Activated naive CD8-positive, alpha-beta T cell (primary cell): Measurements from ENCODE around the gene PTPRN2.

ENCODE experiments used
- H3K27ac Mint-ChIP-seq: one replicate; pipeline ENCODE4 v1.8.0; 2021; ENCODE audit warnings: mixed read lengths
- H3K27me3 Mint-ChIP-seq: one replicate; pipeline ENCODE4 v1.8.0; 2021; ENCODE audit warnings: mixed read lengths
- H3K36me3 Mint-ChIP-seq: one replicate; pipeline ENCODE4 v1.8.0; 2021; ENCODE audit warnings: mixed read lengths
- H3K4me1 Mint-ChIP-seq: one replicate; pipeline ENCODE4 v1.8.0; 2021; ENCODE audit warnings: low read depth, mixed read lengths
- H3K4me3 Mint-ChIP-seq: one replicate; pipeline ENCODE4 v1.8.0; 2021; ENCODE audit warnings: mild to moderate bottlenecking, mixed read lengths
- H3K9me3 Mint-ChIP-seq: one replicate; pipeline ENCODE4 v1.8.0; 2021; ENCODE audit warnings: low read depth, mixed read lengths

PTPRN2 gene

DNA sequence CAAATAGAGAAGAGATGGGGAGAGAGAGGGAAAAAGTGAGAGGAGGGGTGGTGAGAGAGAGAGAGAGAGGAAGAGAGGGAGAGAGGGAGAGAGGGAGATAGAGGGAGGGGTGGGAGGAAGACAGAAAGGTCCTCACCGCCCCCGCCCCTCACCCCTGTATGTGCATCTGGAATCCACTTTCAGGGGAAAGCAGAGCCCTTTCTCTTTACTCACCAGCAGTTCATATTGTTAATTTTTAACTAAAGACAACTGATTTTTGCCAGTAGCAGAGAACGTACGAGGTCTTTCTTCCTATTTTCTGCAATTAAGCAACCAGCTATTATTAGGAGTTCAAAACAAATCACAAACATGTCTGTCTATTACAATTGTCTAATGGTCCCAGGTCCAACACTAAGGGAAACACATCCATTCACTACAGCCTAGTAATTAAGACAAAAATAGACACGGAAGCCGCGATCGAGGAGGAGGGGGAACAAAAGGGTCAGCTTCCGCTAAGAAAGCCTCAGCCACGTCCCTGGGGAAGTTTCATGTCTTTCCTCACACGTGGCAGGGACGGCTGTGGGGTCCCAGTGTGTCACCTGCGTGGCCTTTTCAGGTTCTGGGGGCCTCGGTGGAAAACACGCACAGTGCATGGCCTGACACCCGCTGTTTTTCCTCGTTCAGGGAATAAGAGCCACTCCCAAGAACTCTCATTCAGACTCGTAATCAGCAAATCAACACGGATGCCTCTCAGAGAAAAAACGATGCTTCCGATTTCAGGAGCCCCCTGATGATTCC is 572.0 kb downstream of the PTPRN2 start:
- Mint-ChIP-seq H3K36me3 (no peaks in the 10 kb centered on the region), H3K4me1 (peaks cover 15% of the 10 kb centered on the region), H3K4me3 (no peak overlapping the region), H3K27me3 (no peaks in the 10 kb centered on the region), H3K9me3 (no peaks in the 10 kb centered on the region), H3K27ac (no peak overlapping the region)

DNA sequence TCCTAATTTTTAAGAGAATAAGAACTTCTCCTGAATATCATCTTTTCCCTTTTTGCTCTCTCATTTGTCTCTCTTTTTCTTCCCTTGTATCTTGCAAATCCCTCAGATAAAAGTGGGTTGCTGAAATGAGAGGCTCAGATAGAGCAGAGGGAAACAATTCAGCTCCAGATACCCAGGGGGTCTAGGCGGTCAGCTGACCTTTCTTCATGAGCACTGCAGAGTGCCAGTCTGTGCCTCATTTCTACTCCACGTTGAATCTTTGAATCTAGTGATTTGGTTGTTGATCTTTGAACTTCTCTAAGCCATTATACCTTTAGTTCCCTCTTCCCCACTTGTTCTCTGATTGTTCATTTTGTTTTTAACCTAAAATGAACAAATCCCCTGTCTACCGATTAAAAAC is 572.6 kb downstream of the PTPRN2 start:
- Mint-ChIP-seq H3K4me1 (peaks cover 16% of the 10 kb centered on the region), H3K27ac (no peak overlapping the region), H3K36me3 (no peaks in the 10 kb centered on the region), H3K4me3 (no peak overlapping the region), H3K9me3 (no peaks in the 10 kb centered on the region), H3K27me3 (no peaks in the 10 kb centered on the region)

DNA sequence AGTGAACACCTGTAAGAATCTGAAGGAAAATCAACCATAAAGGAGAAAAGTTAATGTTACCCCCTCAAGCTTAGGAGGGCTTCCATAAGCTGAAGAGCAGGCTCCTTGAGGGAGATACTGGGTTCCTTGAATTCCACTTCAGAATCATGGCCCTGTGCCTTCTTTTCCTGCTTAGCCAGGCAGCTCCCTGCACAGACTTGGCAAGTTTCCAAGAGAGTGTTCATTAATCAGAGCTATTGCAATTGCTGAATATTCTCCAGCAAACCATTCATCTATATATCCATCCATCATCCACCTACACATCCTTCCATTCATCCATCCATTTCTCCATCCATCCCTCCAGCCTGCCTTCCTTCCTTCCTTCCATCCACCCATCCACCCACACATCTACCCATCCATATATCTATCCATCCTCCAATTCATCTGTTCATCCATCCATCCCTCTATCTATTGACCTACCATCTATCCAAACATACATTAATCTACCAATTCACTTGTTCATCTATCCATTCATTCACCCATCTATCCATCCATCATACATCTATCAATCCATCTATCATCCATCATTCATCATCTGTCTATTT is 574.4 kb downstream of the PTPRN2 start:
- H3K36me3 Mint-ChIP-seq: no peaks in the 10 kb centered on the region
- H3K27me3 Mint-ChIP-seq: no peaks in the 10 kb centered on the region
- no peak overlapping the region for H3K27ac Mint-ChIP-seq
- no peaks in the 10 kb centered on the region for H3K9me3 Mint-ChIP-seq
- peaks cover 16% of the 10 kb centered on the region for H3K4me1 Mint-ChIP-seq
- no peak overlapping the region for H3K4me3 Mint-ChIP-seq

DNA sequence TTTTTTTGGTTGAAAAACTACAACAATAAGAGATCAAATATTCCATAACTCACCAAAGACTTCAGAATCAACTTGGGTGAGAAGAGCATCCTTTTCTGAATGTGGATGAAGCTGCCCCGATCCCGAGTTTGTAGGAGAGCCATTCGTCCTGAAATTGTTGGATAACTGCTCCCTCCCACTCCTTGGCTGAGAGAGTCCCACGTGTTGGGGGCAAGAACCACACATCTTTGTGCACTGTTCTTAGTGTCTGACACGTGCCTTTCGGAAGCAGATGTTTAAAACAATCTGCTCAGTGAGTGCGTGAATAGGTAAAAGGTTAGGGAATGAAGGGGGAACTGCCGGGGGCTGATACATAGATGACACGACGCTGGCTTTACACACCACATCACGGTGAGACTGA is 575.7 kb downstream of the PTPRN2 start:
- Mint-ChIP-seq H3K4me1 (peaks cover 16% of the 10 kb centered on the region), H3K4me3 (no peak overlapping the region), H3K27ac (no peak overlapping the region), H3K27me3 (no peaks in the 10 kb centered on the region), H3K36me3 (no peaks in the 10 kb centered on the region), H3K9me3 (no peaks in the 10 kb centered on the region)

DNA sequence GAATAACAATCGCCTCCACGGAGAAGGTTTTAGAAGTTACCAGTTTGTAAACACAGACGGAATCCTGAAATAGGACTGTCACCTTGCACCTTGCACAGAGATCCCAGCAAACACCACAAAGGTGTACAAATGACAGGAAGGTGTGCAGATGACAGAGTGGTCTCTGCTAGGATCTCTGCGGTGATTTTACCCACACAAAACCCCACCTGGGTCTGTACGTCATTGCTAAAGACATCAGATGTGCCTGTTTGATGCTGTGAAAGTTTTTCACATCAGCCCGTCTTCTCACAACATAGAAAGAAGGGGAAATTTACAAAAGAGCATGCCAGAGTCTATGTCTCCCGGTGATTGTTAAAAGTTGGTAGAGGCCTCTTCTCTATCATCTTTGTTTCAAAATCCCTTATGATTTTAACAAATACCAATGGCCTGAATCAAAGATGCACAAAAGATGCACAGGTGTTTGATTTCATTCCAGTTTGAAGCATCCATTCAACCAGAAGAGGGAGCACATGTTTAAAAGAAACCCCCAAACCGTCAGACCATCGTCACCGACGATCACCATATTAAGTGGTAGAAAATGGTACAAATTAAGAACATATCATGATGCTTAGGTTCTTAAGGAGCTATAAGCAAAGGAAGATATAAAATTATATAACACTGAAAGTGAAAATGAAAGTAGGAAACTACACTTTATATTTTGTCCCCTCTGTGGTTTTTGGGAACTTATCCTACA is 576.5 kb downstream of the PTPRN2 start:
- no peaks in the 10 kb centered on the region for H3K36me3 Mint-ChIP-seq
- H3K27ac Mint-ChIP-seq: no peak overlapping the region
- H3K4me1 Mint-ChIP-seq: peaks cover 16% of the 10 kb centered on the region
- H3K27me3 Mint-ChIP-seq: no peaks in the 10 kb centered on the region
- no peaks in the 10 kb centered on the region for H3K9me3 Mint-ChIP-seq
- H3K4me3 Mint-ChIP-seq: peak overlapping the region; percentile 8

DNA sequence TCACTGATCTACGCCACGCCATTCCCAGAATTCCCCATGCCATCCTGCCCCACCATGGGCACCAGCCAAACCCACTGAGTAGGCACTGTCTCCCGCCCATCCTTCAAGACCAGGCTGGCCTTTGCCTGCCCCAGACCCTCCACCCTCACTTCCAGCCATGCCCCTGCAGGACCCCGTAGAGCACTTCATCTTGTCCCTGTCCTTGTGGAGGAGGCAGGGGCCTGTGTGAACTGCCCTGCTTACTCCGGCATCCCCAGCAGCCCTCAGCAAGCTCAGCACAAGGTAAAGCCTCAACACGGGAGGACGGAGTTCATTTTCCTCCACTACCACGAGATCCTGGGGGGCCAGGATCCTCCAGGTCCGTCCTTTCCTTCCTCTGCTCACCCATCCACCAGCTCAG is 577.7 kb downstream of the PTPRN2 start:
- H3K27me3 Mint-ChIP-seq: no peaks in the 10 kb centered on the region

DNA sequence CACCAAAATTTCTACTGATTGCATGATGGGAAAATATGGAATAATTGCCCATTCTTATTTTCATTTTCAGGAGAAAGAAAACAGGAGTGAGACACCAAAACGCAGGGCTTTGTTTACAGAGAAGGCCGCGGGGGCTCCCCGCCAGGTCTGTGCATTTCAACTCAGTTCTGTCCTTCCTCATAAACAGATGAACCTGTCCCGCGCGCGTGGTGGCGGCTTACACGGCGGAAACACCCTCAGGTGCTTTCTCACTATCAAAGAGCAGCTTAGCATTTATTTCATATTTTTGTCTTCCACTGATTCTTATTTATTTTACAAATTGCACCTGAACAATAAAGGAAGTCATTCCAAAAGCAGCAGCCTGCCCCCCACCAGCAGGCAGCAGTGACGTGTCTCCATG is 579.4 kb downstream of the PTPRN2 start:
- Mint-ChIP-seq H3K9me3 (no peaks in the 10 kb centered on the region), H3K27me3 (no peaks in the 10 kb centered on the region)

More for the DNA sequence above, 577.7 kb downstream of the PTPRN2 start:
- Mint-ChIP-seq H3K36me3 (no peaks in the 10 kb centered on the region), H3K4me1 (peaks cover 16% of the 10 kb centered on the region), H3K4me3 (no peak overlapping the region), H3K9me3 (no peaks in the 10 kb centered on the region), H3K27ac (no peak overlapping the region)

DNA sequence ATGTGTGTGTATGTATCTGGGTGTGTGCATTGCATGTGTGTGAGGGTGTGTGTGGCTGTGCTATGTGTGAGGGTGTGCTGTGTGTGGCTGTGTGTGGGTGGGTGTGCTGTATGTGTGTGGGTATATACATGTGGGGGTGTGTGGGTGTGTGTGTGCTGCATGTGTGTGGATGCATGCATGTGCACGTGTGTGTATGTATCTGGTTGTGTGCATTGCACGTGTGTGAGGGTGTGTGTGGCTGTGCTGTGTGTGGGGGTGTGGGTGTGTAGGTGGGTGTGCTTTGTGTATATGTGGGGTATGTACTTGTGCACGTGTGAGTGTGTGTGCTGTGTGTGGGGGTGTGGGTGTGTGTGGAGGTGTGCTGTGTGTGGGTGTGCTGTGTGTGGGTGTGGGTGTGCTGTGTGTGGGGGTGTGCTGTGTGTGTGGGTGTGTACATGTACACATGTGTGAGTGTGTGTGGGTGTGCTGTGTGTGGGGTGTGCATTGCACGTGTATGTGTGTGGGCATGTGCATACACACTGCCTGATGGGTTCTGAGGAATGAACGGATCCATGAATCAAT is 579.8 kb downstream of the PTPRN2 start:
- Mint-ChIP-seq H3K4me3 (no peak overlapping the region), H3K27ac (no peak overlapping the region), H3K4me1 (peaks cover 16% of the 10 kb centered on the region), H3K36me3 (no peaks in the 10 kb centered on the region), H3K27me3 (no peaks in the 10 kb centered on the region), H3K9me3 (no peaks in the 10 kb centered on the region)

More for the DNA sequence above, 579.4 kb downstream of the PTPRN2 start:
- no peak overlapping the region for H3K27ac Mint-ChIP-seq
- no peaks in the 10 kb centered on the region for H3K36me3 Mint-ChIP-seq
- peaks cover 16% of the 10 kb centered on the region for H3K4me1 Mint-ChIP-seq
- no peak overlapping the region for H3K4me3 Mint-ChIP-seq

DNA sequence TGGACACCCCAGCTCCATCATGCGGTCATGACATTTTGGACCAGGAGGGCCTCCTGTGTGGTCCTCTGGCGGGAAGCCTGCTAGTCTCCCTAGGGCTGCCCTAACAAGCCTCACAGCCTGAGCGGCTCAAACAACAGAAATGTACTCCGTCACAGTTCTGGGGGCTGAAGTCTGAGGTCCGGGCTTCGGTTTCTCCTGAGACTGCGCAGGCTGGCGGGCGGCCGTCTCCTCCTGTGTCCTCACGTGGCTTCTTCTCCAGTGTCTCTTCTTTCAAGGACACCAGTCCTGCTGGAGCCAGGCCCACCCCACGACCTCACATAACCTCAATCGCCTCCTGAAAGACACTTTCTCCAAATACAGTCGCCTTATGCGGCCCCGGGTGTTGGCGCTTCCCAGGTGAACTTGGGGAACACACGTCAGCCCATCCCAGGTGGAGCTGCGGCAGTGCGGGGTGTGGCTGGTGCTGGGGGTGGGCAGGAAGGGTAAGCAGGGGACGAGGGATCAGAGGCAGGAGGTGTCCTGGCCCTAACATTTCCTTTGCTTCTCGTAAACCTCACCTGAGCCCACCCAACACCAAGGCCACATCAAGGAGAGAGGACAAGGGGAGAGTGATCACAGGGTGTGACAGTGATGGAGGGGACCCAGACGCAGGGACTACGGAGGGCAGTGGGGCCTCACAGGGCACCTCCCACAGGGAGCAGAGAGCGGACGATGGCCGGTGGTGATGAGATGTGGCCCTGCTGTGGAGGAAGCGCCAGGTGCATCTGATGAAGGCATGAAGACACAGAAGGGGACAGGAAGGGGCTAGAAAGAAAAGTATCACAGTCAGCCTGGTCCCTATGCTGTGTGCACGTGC is 580.6 kb downstream of the PTPRN2 start:
- no peaks in the 10 kb centered on the region for H3K27me3 Mint-ChIP-seq
- no peaks in the 10 kb centered on the region for H3K9me3 Mint-ChIP-seq
- peaks cover 14% of the 10 kb centered on the region for H3K4me1 Mint-ChIP-seq
- H3K4me3 Mint-ChIP-seq: no peak overlapping the region
- no peak overlapping the region for H3K27ac Mint-ChIP-seq
- H3K36me3 Mint-ChIP-seq: no peaks in the 10 kb centered on the region

DNA sequence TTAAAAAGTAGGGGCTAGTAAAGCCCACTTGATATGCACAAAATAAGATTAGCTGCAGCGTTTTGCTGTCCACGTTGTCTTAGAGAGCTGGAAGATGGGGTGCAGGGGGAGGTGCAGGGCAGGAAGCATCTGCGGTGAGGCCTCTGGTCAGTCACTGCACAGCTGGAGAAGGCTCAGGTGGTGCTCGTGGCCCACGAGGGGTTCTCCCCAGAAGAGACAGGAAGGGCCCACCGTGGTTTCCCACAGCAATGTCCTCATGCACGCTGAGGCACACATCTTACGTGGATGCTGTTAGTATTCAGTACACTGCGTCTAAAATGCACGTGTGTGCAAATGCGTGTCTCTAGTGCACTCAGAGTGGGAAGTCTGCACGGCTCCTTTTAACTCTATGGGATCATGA is 582.1 kb downstream of the PTPRN2 start:
- H3K27me3 Mint-ChIP-seq: no peaks in the 10 kb centered on the region
- H3K27ac Mint-ChIP-seq: no peak overlapping the region
- H3K9me3 Mint-ChIP-seq: no peaks in the 10 kb centered on the region
- no peaks in the 10 kb centered on the region for H3K36me3 Mint-ChIP-seq
- H3K4me3 Mint-ChIP-seq: no peak overlapping the region
- H3K4me1 Mint-ChIP-seq: no peaks in the 10 kb centered on the region

DNA sequence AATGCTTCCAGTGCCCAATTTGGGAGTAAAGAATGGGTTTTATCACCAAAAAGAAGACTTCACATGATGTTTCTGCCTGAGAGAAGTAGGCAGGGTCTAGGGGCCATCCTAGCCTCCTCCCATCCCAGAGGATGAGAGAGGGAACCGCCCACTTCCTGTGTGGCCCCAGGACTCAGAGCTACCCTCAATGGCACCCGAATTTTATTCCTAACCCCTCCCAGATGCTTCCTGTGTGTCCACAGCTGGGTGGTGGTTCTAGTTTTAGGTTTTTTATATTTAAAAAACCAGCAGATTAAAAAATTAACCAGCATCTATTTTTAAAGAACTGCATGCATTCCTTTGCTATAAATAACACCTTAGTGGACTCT is 583.5 kb downstream of the PTPRN2 start:
- no peaks in the 10 kb centered on the region for H3K36me3 Mint-ChIP-seq
- no peak overlapping the region for H3K4me3 Mint-ChIP-seq
- no peaks in the 10 kb centered on the region for H3K9me3 Mint-ChIP-seq
- H3K27me3 Mint-ChIP-seq: no peaks in the 10 kb centered on the region
- no peaks in the 10 kb centered on the region for H3K4me1 Mint-ChIP-seq
- no peak overlapping the region for H3K27ac Mint-ChIP-seq

DNA sequence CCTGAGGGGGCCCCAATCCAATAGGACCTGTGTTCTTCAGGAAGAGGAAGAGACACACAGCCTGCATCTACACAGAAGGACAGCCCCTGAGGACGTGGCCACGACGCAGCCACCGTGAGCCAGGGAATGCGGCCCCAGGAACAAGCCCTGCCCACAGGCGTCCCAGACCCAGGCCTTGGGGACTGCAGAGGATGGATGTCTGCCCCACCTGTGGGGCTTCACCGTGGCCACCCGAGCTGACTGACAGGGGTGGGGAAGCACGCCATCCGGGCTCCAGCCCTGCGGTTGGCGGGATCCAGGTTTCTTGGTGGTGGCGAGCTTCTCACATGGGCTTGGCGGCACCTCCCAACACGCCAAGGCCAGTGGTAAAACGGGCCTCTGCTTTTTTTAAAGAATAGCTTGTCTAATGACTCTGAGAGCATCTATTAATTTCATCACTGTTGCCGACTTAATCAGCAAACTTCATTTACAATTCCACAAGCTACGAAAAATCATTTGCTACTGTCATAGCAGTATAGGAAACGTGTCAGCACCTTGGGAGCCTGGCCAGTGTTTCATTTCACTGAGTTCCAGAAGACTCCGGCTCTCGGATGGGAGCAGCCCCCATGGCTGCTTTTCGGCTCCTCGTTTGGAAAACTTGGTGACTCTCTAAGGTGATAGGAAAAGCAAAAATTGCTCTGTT is 584.0 kb downstream of the PTPRN2 start:
- H3K36me3 Mint-ChIP-seq: no peaks in the 10 kb centered on the region
- H3K9me3 Mint-ChIP-seq: no peaks in the 10 kb centered on the region
- no peak overlapping the region for H3K4me3 Mint-ChIP-seq
- H3K27me3 Mint-ChIP-seq: no peaks in the 10 kb centered on the region
- H3K27ac Mint-ChIP-seq: no peak overlapping the region
- no peaks in the 10 kb centered on the region for H3K4me1 Mint-ChIP-seq

DNA sequence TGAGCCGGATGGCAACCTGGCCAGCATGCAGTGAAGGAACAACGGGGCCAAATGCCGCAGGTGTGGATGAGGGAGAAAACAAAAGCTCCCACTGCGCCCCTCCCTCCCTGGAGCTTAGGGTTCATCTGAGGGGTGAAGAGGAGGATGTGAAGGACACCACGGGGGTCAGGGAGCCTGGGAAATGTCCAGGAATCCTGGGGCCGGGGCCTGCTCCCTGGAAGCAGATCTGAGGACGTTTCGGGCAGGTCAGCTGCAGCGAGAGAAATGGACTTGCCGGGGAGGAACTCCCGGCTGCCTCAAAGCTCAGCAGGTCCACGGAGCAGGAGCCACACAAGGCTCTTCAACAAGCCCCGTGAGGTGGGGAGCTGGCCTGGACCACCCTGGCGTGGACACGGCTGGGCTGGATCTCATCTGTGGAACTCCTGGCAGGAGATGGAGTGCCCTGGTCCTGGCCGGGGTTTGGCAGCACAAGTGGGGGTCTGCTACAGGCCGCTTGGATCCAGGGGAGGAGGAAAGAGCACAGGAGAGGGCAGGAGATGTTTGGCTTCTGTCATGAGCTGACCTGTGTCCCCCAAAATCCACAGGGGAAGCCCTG is 585.0 kb downstream of the PTPRN2 start:
- Mint-ChIP-seq H3K4me3 (no peak overlapping the region), H3K27me3 (no peaks in the 10 kb centered on the region), H3K4me1 (no peaks in the 10 kb centered on the region), H3K27ac (no peak overlapping the region), H3K9me3 (no peaks in the 10 kb centered on the region), H3K36me3 (no peaks in the 10 kb centered on the region)
